Lower leg skin (tissue), 3 donors: ENCODE data around the gene DHRSX.
"Not testable (repeated sequence)": the region's sequence is repeated elsewhere in the genome, so short reads cannot be mapped to it uniquely, and the experiment has no call there.

Experiments
- POLR2A ChIP-seq, 2 donors: fragments of 450-650 bp; IDR thresholded peaks; one replicate each; pipeline ENCODE4 v1.6.1; 2016 to 2017; ENCODE audit warnings: antibody characterized with exemption in 2 of 2, mild to moderate bottlenecking in 1 of 2, moderate library complexity in 1 of 2
- TF ChIP-seq, protein P1 (sequence below), 3 donors: fragments of 450-650 bp; IDR thresholded peaks; one replicate each; pipeline ENCODE4 v1.5.1; 2016; ENCODE audit warnings: antibody characterized with exemption in 3 of 3, mild to moderate bottlenecking in 3 of 3, moderate library complexity in 2 of 3

- TF ChIP-seq, protein P1, sequence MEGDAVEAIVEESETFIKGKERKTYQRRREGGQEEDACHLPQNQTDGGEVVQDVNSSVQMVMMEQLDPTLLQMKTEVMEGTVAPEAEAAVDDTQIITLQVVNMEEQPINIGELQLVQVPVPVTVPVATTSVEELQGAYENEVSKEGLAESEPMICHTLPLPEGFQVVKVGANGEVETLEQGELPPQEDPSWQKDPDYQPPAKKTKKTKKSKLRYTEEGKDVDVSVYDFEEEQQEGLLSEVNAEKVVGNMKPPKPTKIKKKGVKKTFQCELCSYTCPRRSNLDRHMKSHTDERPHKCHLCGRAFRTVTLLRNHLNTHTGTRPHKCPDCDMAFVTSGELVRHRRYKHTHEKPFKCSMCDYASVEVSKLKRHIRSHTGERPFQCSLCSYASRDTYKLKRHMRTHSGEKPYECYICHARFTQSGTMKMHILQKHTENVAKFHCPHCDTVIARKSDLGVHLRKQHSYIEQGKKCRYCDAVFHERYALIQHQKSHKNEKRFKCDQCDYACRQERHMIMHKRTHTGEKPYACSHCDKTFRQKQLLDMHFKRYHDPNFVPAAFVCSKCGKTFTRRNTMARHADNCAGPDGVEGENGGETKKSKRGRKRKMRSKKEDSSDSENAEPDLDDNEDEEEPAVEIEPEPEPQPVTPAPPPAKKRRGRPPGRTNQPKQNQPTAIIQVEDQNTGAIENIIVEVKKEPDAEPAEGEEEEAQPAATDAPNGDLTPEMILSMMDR (IDR thresholded peaks at IDR 0.05) = not testable (repeated sequence)
- not testable (repeated sequence) for TF ChIP-seq POLR2A (IDR thresholded peaks at IDR 0.05)
Observed at GRCh38 chrX:2271595-2271994, 229.2 kb downstream of the DHRSX start.
